ENCODE data around the gene IGFL4.

IGFL4 gene

GRCh38 chr19:46035546-46035945, 5.3 kb downstream of the IGFL4 start:
- Histone ChIP-seq H3K4me1 (ENCODE audit: low read length) (no peaks in the 10 kb centered on the region), H3K4me3 (ENCODE audit: low read length) (no peak overlapping the region), H3K27me3 (replicated peaks; ENCODE audit: insufficient read depth, low read length) (no peaks in the 10 kb centered on the region), H3K4me2 (ENCODE audit: low read depth, low read length) (no peak overlapping the region), H2AFZ (ENCODE audit: low read length) (no peak overlapping the region), H3K9ac (ENCODE audit: low read length) (no peak overlapping the region), H4K20me1 (ENCODE audit: insufficient read depth, low read length) (no peaks in the 10 kb centered on the region), H3K9me2 (replicated peaks; ENCODE audit: insufficient read depth, low read length) (no peaks in the 10 kb centered on the region), H3K79me2 (ENCODE audit: low read length) (no peaks in the 10 kb centered on the region), H3F3A (ENCODE audit: insufficient read depth, low read length) (no peaks in the 10 kb centered on the region), H3K27ac (ENCODE audit: low read length) (no peak overlapping the region), H3K9me3 (replicated peaks; ENCODE audit: insufficient read depth, low read length) (no peaks in the 10 kb centered on the region), H3K36me3 (replicated peaks; ENCODE audit: insufficient read depth, low read length) (no peaks in the 10 kb centered on the region)
- TF ChIP-seq CTCF (IDR thresholded peaks at IDR 0.05; ENCODE audit: low read length) (no peak), EZH2 (optimal IDR thresholded peaks at IDR 0.05; ENCODE audit: low read depth, low read length) (no peak), EZH2phosphoT487 (IDR thresholded peaks at IDR 0.05; ENCODE audit: low read length) (no peak)
- DNase-seq, result no peak

- DNase-seq, result no peak
- no peaks in the 10 kb centered on the region for H3F3A ChIP-seq (ENCODE audit: insufficient read depth, low read length)
- no peaks in the 10 kb centered on the region for H3K27me3 ChIP-seq (replicated peaks; ENCODE audit: insufficient read depth, low read length)
- H3K4me1 ChIP-seq (ENCODE audit: low read length), result no peaks in the 10 kb centered on the region
- H3K9me3 ChIP-seq (replicated peaks; ENCODE audit: insufficient read depth, low read length), result no peaks in the 10 kb centered on the region
- no peaks in the 10 kb centered on the region for H3K79me2 ChIP-seq (ENCODE audit: low read length)
- no peak overlapping the region for H3K4me3 ChIP-seq (ENCODE audit: low read length)
- TF ChIP-seq EZH2 (optimal IDR thresholded peaks at IDR 0.05; ENCODE audit: low read depth, low read length) (no peak), CTCF (IDR thresholded peaks at IDR 0.05; ENCODE audit: low read length) (no peak), EZH2phosphoT487 (IDR thresholded peaks at IDR 0.05; ENCODE audit: low read length) (no peak)
- no peaks in the 10 kb centered on the region for H4K20me1 ChIP-seq (ENCODE audit: insufficient read depth, low read length)
- no peak overlapping the region for H3K4me2 ChIP-seq (ENCODE audit: low read depth, low read length)
- no peak overlapping the region for H3K27ac ChIP-seq (ENCODE audit: low read length)
- H2AFZ ChIP-seq (ENCODE audit: low read length), result no peak overlapping the region
- H3K9me2 ChIP-seq (replicated peaks; ENCODE audit: insufficient read depth, low read length), result no peaks in the 10 kb centered on the region
- H3K9ac ChIP-seq (ENCODE audit: low read length), result no peak overlapping the region
- no peaks in the 10 kb centered on the region for H3K36me3 ChIP-seq (replicated peaks; ENCODE audit: insufficient read depth, low read length)
Observed at GRCh38 chr19:46033401-46033800, 7.4 kb downstream of the IGFL4 start.

DNA sequence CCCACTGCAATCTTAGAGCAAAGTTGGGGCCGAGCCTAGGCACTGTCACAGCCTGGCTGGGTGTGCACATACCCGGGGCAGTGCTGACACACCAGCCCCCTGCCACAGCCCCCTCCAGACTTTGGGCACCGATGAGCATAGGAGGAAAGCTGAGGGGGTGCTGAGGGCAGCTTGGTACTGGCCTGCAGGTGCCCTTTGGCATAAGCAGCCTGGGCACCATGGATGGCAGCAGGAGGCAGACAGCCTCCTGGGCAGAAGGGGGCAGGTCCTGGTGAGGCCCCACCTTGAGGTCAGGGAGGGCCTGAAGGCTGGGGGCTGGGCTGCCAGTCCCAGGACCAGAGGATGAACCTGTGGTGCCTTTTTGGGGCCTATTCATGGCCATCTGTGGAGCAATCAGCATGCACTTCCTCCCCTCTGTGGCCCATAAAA, 8.2 kb downstream of the IGFL4 start:
- DNase-seq, result no peak
- Histone ChIP-seq H3K9me3 (replicated peaks; ENCODE audit: insufficient read depth, low read length) (no peaks in the 10 kb centered on the region), H4K20me1 (ENCODE audit: insufficient read depth, low read length) (no peaks in the 10 kb centered on the region), H3K79me2 (ENCODE audit: low read length) (no peaks in the 10 kb centered on the region), H3K4me2 (ENCODE audit: low read depth, low read length) (no peak overlapping the region), H3F3A (ENCODE audit: insufficient read depth, low read length) (no peaks in the 10 kb centered on the region), H3K4me1 (ENCODE audit: low read length) (no peaks in the 10 kb centered on the region), H3K4me3 (ENCODE audit: low read length) (no peak overlapping the region), H3K27me3 (replicated peaks; ENCODE audit: insufficient read depth, low read length) (no peaks in the 10 kb centered on the region), H3K36me3 (replicated peaks; ENCODE audit: insufficient read depth, low read length) (no peaks in the 10 kb centered on the region), H3K9ac (ENCODE audit: low read length) (no peak overlapping the region), H2AFZ (ENCODE audit: low read length) (no peak overlapping the region), H3K27ac (ENCODE audit: low read length) (no peak overlapping the region), H3K9me2 (replicated peaks; ENCODE audit: insufficient read depth, low read length) (no peaks in the 10 kb centered on the region)
- TF ChIP-seq EZH2phosphoT487 (IDR thresholded peaks at IDR 0.05; ENCODE audit: low read length) (no peak), EZH2 (optimal IDR thresholded peaks at IDR 0.05; ENCODE audit: low read depth, low read length) (no peak), CTCF (IDR thresholded peaks at IDR 0.05; ENCODE audit: low read length) (no peak)

All from MM.1S (cell line).